ENCODE results near the gene OR10S1. TPM values are rescaled to one million over a fixed set of nuclear protein-coding genes. Genes with fewer than 3 reads are reported as not detected.

OR10S1 gene
- total RNA-seq, 1 donor, result not detected

DNA sequence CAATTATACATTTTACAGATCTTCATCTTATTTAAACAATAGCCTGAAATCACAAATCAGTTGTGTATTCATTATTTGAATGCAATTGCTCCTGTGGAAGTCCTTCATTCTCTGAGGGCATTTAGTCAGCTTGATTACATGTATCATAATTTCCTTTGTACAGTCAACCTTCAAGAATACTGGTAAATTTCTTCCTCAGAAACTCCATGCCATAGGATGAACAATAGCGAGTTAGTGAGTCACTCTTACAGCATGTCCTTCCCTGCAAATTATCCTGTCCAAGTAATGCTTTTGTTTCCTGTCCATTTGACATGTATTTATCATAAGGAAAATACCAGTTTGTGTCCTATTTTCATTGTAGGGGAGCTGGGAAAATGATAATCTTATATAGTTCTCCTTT lies 3.8 kb downstream of the OR10S1 start:
- no peak for TF ChIP-seq CTCF (IDR thresholded peaks at IDR 0.05; ENCODE audit: insufficient read depth, low read depth, low read length)
- no peak overlapping the region for H3K4me3 ChIP-seq (ENCODE audit: low read depth, low read length)
- DNase-seq (ENCODE audit: low read depth), result no peak

DNA sequence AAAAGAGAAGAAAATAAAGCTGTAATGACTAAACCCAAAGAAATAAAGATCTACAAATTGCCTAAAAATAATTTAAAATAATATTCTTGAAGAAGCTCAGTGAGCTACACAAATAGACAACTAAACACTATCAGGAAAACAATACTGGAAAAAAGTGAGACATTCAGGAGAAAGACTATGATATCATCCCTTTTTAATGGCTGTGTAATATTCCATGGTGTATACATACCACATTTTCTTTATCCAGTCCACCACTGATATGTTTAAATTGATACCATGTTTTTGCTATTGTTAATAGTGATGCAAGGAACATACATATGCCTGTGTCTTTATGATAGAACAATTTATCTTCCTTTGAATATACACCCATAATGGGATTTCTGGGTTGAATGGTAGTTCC lies 20.8 kb downstream of the OR10S1 start:
- no peak overlapping the region for H3K4me3 ChIP-seq (ENCODE audit: low read depth, low read length)
- DNase-seq (ENCODE audit: low read depth), result no peak
- no peak for TF ChIP-seq CTCF (IDR thresholded peaks at IDR 0.05; ENCODE audit: insufficient read depth, low read depth, low read length)

DNA sequence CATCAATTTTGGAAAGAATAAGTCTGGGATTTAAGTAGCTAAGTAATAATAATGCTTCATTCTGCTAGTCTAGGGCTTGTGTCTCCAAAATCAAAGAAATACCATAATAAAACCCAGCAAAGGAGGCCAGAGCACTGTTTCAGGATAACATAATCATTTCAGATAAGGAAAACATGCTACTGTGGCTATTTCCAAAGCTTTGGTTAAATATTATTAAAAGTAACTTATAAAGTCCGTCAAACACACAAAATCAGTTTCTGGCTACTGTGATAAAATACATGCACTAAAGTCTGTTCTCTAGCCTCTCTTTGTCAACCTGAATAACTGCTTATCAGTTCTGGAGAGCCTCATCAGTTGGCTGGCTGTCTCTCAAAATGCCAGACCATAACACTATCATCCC lies 32.4 kb downstream of the OR10S1 start:
- H3K4me3 ChIP-seq (ENCODE audit: low read depth, low read length), result no peak overlapping the region
- no peak for TF ChIP-seq CTCF (IDR thresholded peaks at IDR 0.05; ENCODE audit: insufficient read depth, low read depth, low read length)
- DNase-seq (ENCODE audit: low read depth), result no peak

DNA sequence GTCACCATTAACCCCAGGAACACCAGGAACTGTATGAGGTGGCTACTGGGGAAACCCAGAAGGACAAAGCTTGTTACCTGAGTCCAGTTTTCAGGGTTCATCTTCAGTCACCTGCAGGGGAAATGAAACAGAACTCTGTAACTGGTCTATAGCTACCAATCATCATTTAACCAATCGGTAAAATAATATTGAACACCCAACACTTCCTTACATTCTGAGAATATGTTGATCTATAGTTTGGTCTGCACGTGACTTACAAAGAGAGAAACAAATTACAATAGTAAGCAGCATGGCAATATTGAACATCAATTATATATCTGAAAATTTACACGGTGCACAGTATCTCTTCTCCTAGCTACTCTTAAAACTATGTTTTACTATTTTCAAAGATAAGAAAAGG lies 33.8 kb downstream of the OR10S1 start, which contains the start of gene OR6T1:
Gene OR6T1 (minus strand): TSS at position 101 of the 400 bp plus-strand sequence. CDS start 0 bp downstream, at position 101.
- no peak within 1 kb of the TSS for H3K4me3 ChIP-seq (ENCODE audit: low read depth, low read length)
- no peak for DNase-seq (ENCODE audit: low read depth)
- no peak for TF ChIP-seq CTCF (IDR thresholded peaks at IDR 0.05; ENCODE audit: insufficient read depth, low read depth, low read length)

GRCh38 chr11:123942413-123942812 lies 35.2 kb downstream of the OR10S1 start:
- TF ChIP-seq CTCF (IDR thresholded peaks at IDR 0.05; ENCODE audit: insufficient read depth, low read depth, low read length), result no peak
- H3K4me3 ChIP-seq (ENCODE audit: low read depth, low read length), result no peak overlapping the region
- DNase-seq (ENCODE audit: low read depth), result no peak

DNA sequence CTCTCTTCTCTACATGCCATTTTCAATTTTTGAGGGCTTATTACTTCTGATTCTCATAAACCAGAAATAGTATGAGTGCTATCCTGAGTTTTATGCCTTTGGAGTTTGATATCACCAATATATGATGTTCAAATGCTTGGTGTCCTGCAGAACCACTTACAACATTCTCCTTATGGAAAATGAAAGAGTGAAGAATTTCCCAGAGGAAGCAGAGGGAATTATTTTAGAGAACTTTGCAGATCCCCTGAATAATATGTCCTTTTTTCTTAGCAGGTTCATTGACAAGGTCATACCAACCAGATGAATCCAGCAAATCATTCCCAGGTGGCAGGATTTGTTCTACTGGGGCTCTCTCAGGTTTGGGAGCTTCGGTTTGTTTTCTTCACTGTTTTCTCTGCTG lies 38.3 kb downstream of the OR10S1 start, which contains the start of gene OR4D5:
Gene OR4D5 (plus strand): TSS at position 301 of the 400 bp plus-strand sequence. CDS start 0 bp downstream, at position 301.
- no peak within 1 kb of the TSS for H3K4me3 ChIP-seq (ENCODE audit: low read depth, low read length)
- no peak for TF ChIP-seq CTCF (IDR thresholded peaks at IDR 0.05; ENCODE audit: insufficient read depth, low read depth, low read length)
- no peak for DNase-seq (ENCODE audit: low read depth)

Other genes with a start within 250 kb of the OR10S1 start
- gene ZNF202, start 236.1 kb downstream of the OR10S1 start, total RNA-seq, result 6.0 and 6.4 TPM in 2 replicates
- gene OR6X1, start 223.3 kb downstream of the OR10S1 start, total RNA-seq, result not detected in 2 replicates
- not detected in 2 replicates for gene OR6M1, start 171.4 kb downstream of the OR10S1 start, total RNA-seq
- not detected in 2 replicates for gene TMEM225, start 92.1 kb downstream of the OR10S1 start, total RNA-seq
- gene OR8D4, start 75.6 kb downstream of the OR10S1 start, total RNA-seq, result not detected in 2 replicates
- gene OR4D5, start 38.2 kb downstream of the OR10S1 start, total RNA-seq, result not detected in 2 replicates
- gene OR6T1, start 33.9 kb downstream of the OR10S1 start, total RNA-seq, result not detected in 2 replicates
- gene OR10G6, start 17.4 kb upstream of the OR10S1 start, total RNA-seq, result not detected in 2 replicates
- not detected in 2 replicates for gene OR10G4, start 35.2 kb upstream of the OR10S1 start, total RNA-seq
- not detected in 2 replicates for gene OR10G9, start 45.2 kb upstream of the OR10S1 start, total RNA-seq
- not detected in 2 replicates for gene OR10G8, start 49.0 kb upstream of the OR10S1 start, total RNA-seq
- not detected in 2 replicates for gene OR10G7, start 63.5 kb upstream of the OR10S1 start, total RNA-seq
- gene VWA5A, start 137.7 kb upstream of the OR10S1 start, total RNA-seq, result 6.5 and 12.2 TPM in 2 replicates
- gene OR10D3, start 205.6 kb upstream of the OR10S1 start, total RNA-seq, result not detected in 2 replicates

All from fibroblast of villous mesenchyme (primary cell).